Breast epithelium (tissue), 3 donors: Measurements from ENCODE around the gene STING1.

Experiments used
- CTCF ChIP-seq, 3 donors: fragments of 450-650 bp; IDR thresholded peaks; one replicate each; pipeline ENCODE4 v1.5.1; 2016 to 2017; ENCODE audit warnings: antibody characterized with exemption in 3 of 3, mild to moderate bottlenecking in 3 of 3, moderate library complexity in 3 of 3
- POLR2A ChIP-seq: fragments of 450-650 bp; IDR thresholded peaks from one replicate; pipeline ENCODE4 v1.6.1; 2016; ENCODE audit warnings: antibody characterized with exemption, mild to moderate bottlenecking, moderate library complexity
- POLR2AphosphoS5 ChIP-seq, 3 donors: sonication (generic); formaldehyde crosslinking; IDR thresholded peaks; one replicate each; pipeline ENCODE4 v1.6.1; 2017; ENCODE audit warnings: antibody characterized with exemption in 3 of 3

GRCh38 chr5:139461176-139461575, 21.4 kb downstream of the STING1 start:
- TF ChIP-seq POLR2A: no peak
- TF ChIP-seq CTCF (IDR thresholded peaks at IDR 0.05): no peak
- no peak for TF ChIP-seq POLR2AphosphoS5 (IDR thresholded peaks at IDR 0.05)
